IMR-90 (cell line): ENCODE data around the gene CHN2. TPM values are rescaled to one million over a fixed set of nuclear protein-coding genes. Genes with fewer than 3 reads are reported as not detected.

Experiments used
- ATAC-seq: fragments of 200-7000 bp; cut with Tn5 transposase; 2 replicates; pipeline ENCODE4 v1.9.1; 2020; ENCODE audit warnings: low read depth, mild to moderate bottlenecking, moderate library complexity
- BruUV-seq: library from RNA; stranded (reverse); fragments of 400-500 nt; replicated peaks from 2 replicates; lab custom pipeline; 2021; lab: Mats Ljungman, UMichigan
- CTCF ChIA-PET: fragments of 300-600 bp; formaldehyde crosslinking; extraction: SDS; loops from one replicate; lab custom pipeline; 2021; ENCODE audit warnings: antibody characterized with exemption; lab: Yijun Ruan, JAX
- POLR2A ChIA-PET: fragments of 300-600 bp; sonication (Branson Sonifier 250); formaldehyde crosslinking; loops from one replicate; lab custom pipeline; 2022; ENCODE audit warnings: antibody characterized with exemption; ENCODE audit not compliant: unreplicated experiment; lab: Charles Lee
- DNase-seq: peaks from one replicate; pipeline ENCODE4 v3.0.0; 2013
- H2AFZ ChIP-seq: replicated peaks from 2 replicates; pipeline ENCODE3; 2013; ENCODE audit warnings: low read length, mild to moderate bottlenecking; ENCODE audit not compliant: poor library complexity
- H2AK5ac ChIP-seq: 2 replicates; pipeline ENCODE4 v1.6.1; 2013; ENCODE audit warnings: low read depth, low read length, inconsistent platforms
- H2AK9ac ChIP-seq: replicated peaks from 2 replicates; pipeline ENCODE3; 2013; ENCODE audit warnings: mild to moderate bottlenecking, low read depth, low read length, moderate library complexity; ENCODE audit not compliant: poor library complexity
- H2BK120ac ChIP-seq: 2 replicates; pipeline ENCODE4 v1.6.1; 2013; ENCODE audit warnings: low read depth, low read length, inconsistent platforms
- H2BK15ac ChIP-seq: 3 replicates; pipeline ENCODE4 v1.6.1; 2013; ENCODE audit warnings: low read depth, low read length, inconsistent platforms
- H2BK20ac ChIP-seq: 2 replicates; pipeline ENCODE4 v1.6.1; 2013; ENCODE audit warnings: low read depth, mild to moderate bottlenecking, inconsistent platforms, low read length, moderate library complexity
- H2BK5ac ChIP-seq: 2 replicates; pipeline ENCODE4 v1.6.1; 2013; ENCODE audit warnings: mild to moderate bottlenecking, low read depth, low read length, inconsistent platforms; ENCODE audit not compliant: poor library complexity, severe bottlenecking
- H3K14ac ChIP-seq: replicated peaks from 2 replicates; pipeline ENCODE4 v1.6.1; 2013; ENCODE audit warnings: low read depth, low read length, inconsistent platforms
- H3K18ac ChIP-seq: 2 replicates; pipeline ENCODE4 v1.6.1; 2013; ENCODE audit warnings: low read depth, low read length, control low read depth
- H3K23ac ChIP-seq: 2 replicates; pipeline ENCODE4 v1.6.1; 2013; ENCODE audit warnings: low read depth, low read length, inconsistent platforms
- H3K27ac ChIP-seq: 2 replicates; pipeline ENCODE4 v1.5.1; 2013; ENCODE audit warnings: mild to moderate bottlenecking, control low read depth, low read length; ENCODE audit not compliant: insufficient read depth
- H3K27me3 ChIP-seq: 2 replicates; pipeline ENCODE4 v1.6.1; 2013; ENCODE audit warnings: low read length; ENCODE audit not compliant: control insufficient read depth, insufficient read depth
- H3K36me3 ChIP-seq: 2 replicates; pipeline ENCODE4 v1.6.1; 2013; ENCODE audit warnings: low read length, mixed read lengths; ENCODE audit not compliant: control insufficient read depth, insufficient read depth
- H3K4ac ChIP-seq: 2 replicates; pipeline ENCODE4 v1.6.1; 2013; ENCODE audit warnings: low read depth, low read length, inconsistent platforms
- H3K4me1 ChIP-seq: 2 replicates; pipeline ENCODE4 v1.6.1; 2013; ENCODE audit warnings: low read length, mixed read lengths; ENCODE audit not compliant: control insufficient read depth, insufficient read depth
- H3K4me2 ChIP-seq: 2 replicates; pipeline ENCODE4 v1.6.1; 2013; ENCODE audit warnings: low read depth, mild to moderate bottlenecking, control low read depth, low read length, moderate library complexity
- H3K4me3 ChIP-seq: 2 replicates; pipeline ENCODE4 v1.5.1; 2013; ENCODE audit warnings: low read depth, mild to moderate bottlenecking, control low read depth, low read length, moderate library complexity; ENCODE audit not compliant: insufficient read depth
- H3K56ac ChIP-seq: 2 replicates; pipeline ENCODE4 v1.6.1; 2013; ENCODE audit warnings: low read length, inconsistent platforms; ENCODE audit not compliant: insufficient read depth; ENCODE audit errors: extremely low read depth
- H3K79me1 ChIP-seq, 2 experiments: 2 replicates each; pipeline ENCODE4 v1.6.1; 2013; ENCODE audit warnings: low read length in 2 of 2, inconsistent platforms in 1 of 2, low read depth in 1 of 2
- H3K9ac ChIP-seq: 2 replicates; pipeline ENCODE4 v1.6.1; 2013; ENCODE audit warnings: low read depth, low read length, control low read depth
- H3K9me1 ChIP-seq: 2 replicates; pipeline ENCODE4 v1.6.1; 2013; ENCODE audit warnings: low read length, inconsistent platforms; ENCODE audit not compliant: insufficient read depth
- H3K9me3 ChIP-seq: 2 replicates; pipeline ENCODE4 v1.6.1; 2013; ENCODE audit warnings: low read length; ENCODE audit not compliant: control insufficient read depth, insufficient read depth
- H4K20me1 ChIP-seq: 2 replicates; pipeline ENCODE4 v1.6.1; 2013; ENCODE audit warnings: low read length, inconsistent platforms; ENCODE audit not compliant: insufficient read depth
- H4K5ac ChIP-seq: 2 replicates; pipeline ENCODE4 v1.6.1; 2013; ENCODE audit warnings: mild to moderate bottlenecking, low read depth, low read length, control low read depth
- H4K8ac ChIP-seq, 2 experiments: 2 replicates each; pipeline ENCODE4 v1.6.1; 2013; ENCODE audit warnings: low read depth in 2 of 2, low read length in 2 of 2, control low read depth in 1 of 2, inconsistent platforms in 1 of 2
- H4K91ac ChIP-seq: 2 replicates; pipeline ENCODE4 v1.6.1; 2013; ENCODE audit warnings: low read depth, low read length, inconsistent platforms; ENCODE audit not compliant: insufficient read depth
- BHLHE40 ChIP-seq: fragments of 150-350 bp; IDR thresholded peaks from 2 replicates; pipeline ENCODE4 v1.6.1; 2016; ENCODE audit warnings: mild to moderate bottlenecking, low read depth, low read length
- CEBPB ChIP-seq: IDR thresholded peaks from 2 replicates; pipeline ENCODE4 v1.6.1; 2012; ENCODE audit warnings: low read depth, low read length, improper control_type of control experiment
- CHD1 ChIP-seq: IDR thresholded peaks from 2 replicates; pipeline ENCODE4 v1.6.1; 2012; ENCODE audit warnings: low read depth, low read length, improper control_type of control experiment
- FOS ChIP-seq: fragments of 150-350 bp; IDR thresholded peaks from 2 replicates; pipeline ENCODE4 v1.6.1; 2016; ENCODE audit warnings: low read depth, low read length
- MAFK ChIP-seq: IDR thresholded peaks from 2 replicates; pipeline ENCODE4 v1.6.1; 2012; ENCODE audit warnings: low read depth, low read length, improper control_type of control experiment
- MXI1 ChIP-seq: IDR thresholded peaks from 2 replicates; pipeline ENCODE4 v1.6.1; 2012; ENCODE audit warnings: low read depth, mild to moderate bottlenecking, low read length, moderate library complexity, borderline replicate concordance
- NFE2L2 ChIP-seq: fragments of 150-350 bp; IDR thresholded peaks from 2 replicates; pipeline ENCODE4 v1.6.1; 2016; ENCODE audit warnings: low read depth, mild to moderate bottlenecking, low read length
- POLR2A ChIP-seq: IDR thresholded peaks from 2 replicates; pipeline ENCODE4 v1.6.1; 2012; ENCODE audit warnings: mild to moderate bottlenecking, low read depth, low read length
- RAD21 ChIP-seq: IDR thresholded peaks from 2 replicates; pipeline ENCODE4 v1.6.1; 2012; ENCODE audit warnings: low read length, improper control_type of control experiment
- RFX5 ChIP-seq: IDR thresholded peaks from 2 replicates; pipeline ENCODE4 v1.8.0; 2012; ENCODE audit warnings: low read depth, mild to moderate bottlenecking, low read length, moderate library complexity
- WGBS, 2 experiments: methylation state at CpG; one replicate each; pipeline versions ENCODE4 v1.1.5 to v1.1.7; 2013; ENCODE audit warnings: missing lambda C conversion rate in 2 of 2; ENCODE audit not compliant: insufficient read length in 1 of 2; ENCODE audit errors: extremely low coverage in 2 of 2; 5-methylcytosine and 5-hydroxymethylcytosine counted together
- dilution Hi-C: fragments of 300-500 bp; cut with HindIII; formaldehyde crosslinking; loops from one replicate; pipeline ENCODE4 v1.14.3; 2018; ENCODE audit warnings: low sequenced_read_pairs; ENCODE audit not compliant: unreplicated experiment
- in situ Hi-C: fragments of 300-500 bp; cut with MboI; formaldehyde crosslinking; loops from 3 replicates; pipeline ENCODE4 v1.14.3; 2019; ENCODE audit warnings: low sequenced_read_pairs, inconsistent platforms, mixed read lengths
- intact Hi-C: fragments of 100-400 bp; cut with micrococcal nuclease; formaldehyde crosslinking; loops from 2 replicates; pipeline ENCODE4 v1.10.0; 2022
- polyA plus RNA-seq, 3 experiments: library from polyadenylated mRNA; depleted of rRNA; stranded (reverse); fragments of >200 nt; gene quantifications; 2 replicates each; pipeline ENCODE4 v1.2.3, GENCODE V29; 2012; ENCODE audit warnings: low replicate concordance in 1 of 3
- total RNA-seq: library from RNA; depleted of rRNA; stranded (reverse); fragments of >200 nt; gene quantifications from 2 replicates; pipeline ENCODE4 v1.2.3, GENCODE V29; 2012
- TF ChIP-seq, protein P1 (sequence below): fragments of 150-350 bp; IDR thresholded peaks from 2 replicates; pipeline ENCODE4 v1.6.1; 2017; ENCODE audit warnings: mild to moderate bottlenecking, antibody characterized with exemption, low read length, low read depth
- TF ChIP-seq, protein P2 (sequence below): fragments of 150-350 bp; IDR thresholded peaks from 2 replicates; pipeline ENCODE4 v1.6.1; 2016; ENCODE audit warnings: low read depth, mild to moderate bottlenecking, low read length, moderate library complexity, borderline replicate concordance
- TF ChIP-seq, protein P3 (sequence below): conservative IDR thresholded peaks from 2 replicates; pipeline ENCODE4 v1.5.1; 2012; ENCODE audit warnings: mild to moderate bottlenecking, low read depth, low read length, improper control_type of control experiment

CHN2 gene
- total and polyA plus RNA-seq, 2 of the 4 experiments (the other 2 are of a cell fraction): not detected

DNA sequence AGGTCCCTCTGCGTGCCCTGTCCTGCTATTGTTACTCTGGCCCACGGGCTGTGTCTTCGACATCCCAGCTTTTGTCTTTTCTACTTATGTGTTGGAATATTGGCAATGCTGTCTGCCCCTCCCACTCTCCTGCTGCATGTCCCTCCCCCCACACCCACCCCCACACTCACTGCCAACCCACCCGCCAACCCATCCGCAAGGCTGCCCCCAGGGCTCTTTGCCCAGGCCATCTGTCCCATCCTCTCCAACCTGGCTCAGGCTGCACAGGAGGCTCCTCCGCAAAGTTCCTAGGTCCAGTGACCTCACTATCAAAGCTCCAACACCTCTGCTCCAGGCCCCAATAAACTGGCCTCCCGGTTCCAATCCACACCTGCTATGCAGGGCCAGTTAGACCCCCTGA, 202.0 kb downstream of the CHN2 start:
- Histone ChIP-seq H3K9me1 (no peaks in the 10 kb centered on the region), H3K4me2 (no peak overlapping the region), H2BK120ac (no peak overlapping the region), H2BK5ac (no peak overlapping the region), H2AK5ac (no peak overlapping the region), H3K36me3 (no peaks in the 10 kb centered on the region), H2AK9ac (no peak overlapping the region), H3K9me3 (no peaks in the 10 kb centered on the region), H4K91ac (no peak overlapping the region), H3K9ac (no peak overlapping the region), H4K5ac (no peak overlapping the region), H3K4ac (no peak overlapping the region), H3K18ac (no peak overlapping the region), H2BK20ac (no peak overlapping the region), H4K8ac (no peak overlapping the region), H3K56ac (no peak overlapping the region), H3K27ac (no peak overlapping the region), H3K4me3 (no peak overlapping the region), H4K20me1 (no peaks in the 10 kb centered on the region), H3K14ac (no peak overlapping the region), H2AFZ (no peak overlapping the region), H3K23ac (no peak overlapping the region), H3K27me3 (no peaks in the 10 kb centered on the region; the same call in 1 of the 2 replicates), H2BK15ac (no peak overlapping the region), H3K79me1 (no peaks in the 10 kb centered on the region), H3K4me1 (no peaks in the 10 kb centered on the region)
- in situ Hi-C loops: no loop called here
- intact Hi-C loops: no loop called here
- no peak for ATAC-seq
- POLR2A ChIA-PET: interaction anchor here (0.6 kb wide), 1 partner anchor 65 kb away, joined by 7 read pairs; no protein-coding TSS in a partner anchor
- TF ChIP-seq MAFK (no peak), POLR2A (no peak), RFX5 (no peak), RAD21 (no peak), CHD1 (no peak), MXI1 (no peak), BHLHE40 (no peak), CEBPB (no peak), FOS (no peak), NFE2L2 (no peak)
- TF ChIP-seq, protein P1, sequence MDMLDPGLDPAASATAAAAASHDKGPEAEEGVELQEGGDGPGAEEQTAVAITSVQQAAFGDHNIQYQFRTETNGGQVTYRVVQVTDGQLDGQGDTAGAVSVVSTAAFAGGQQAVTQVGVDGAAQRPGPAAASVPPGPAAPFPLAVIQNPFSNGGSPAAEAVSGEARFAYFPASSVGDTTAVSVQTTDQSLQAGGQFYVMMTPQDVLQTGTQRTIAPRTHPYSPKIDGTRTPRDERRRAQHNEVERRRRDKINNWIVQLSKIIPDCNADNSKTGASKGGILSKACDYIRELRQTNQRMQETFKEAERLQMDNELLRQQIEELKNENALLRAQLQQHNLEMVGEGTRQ: no peak
- TF ChIP-seq, protein P2, sequence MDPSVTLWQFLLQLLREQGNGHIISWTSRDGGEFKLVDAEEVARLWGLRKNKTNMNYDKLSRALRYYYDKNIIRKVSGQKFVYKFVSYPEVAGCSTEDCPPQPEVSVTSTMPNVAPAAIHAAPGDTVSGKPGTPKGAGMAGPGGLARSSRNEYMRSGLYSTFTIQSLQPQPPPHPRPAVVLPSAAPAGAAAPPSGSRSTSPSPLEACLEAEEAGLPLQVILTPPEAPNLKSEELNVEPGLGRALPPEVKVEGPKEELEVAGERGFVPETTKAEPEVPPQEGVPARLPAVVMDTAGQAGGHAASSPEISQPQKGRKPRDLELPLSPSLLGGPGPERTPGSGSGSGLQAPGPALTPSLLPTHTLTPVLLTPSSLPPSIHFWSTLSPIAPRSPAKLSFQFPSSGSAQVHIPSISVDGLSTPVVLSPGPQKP: no peak
- TF ChIP-seq, protein P3, sequence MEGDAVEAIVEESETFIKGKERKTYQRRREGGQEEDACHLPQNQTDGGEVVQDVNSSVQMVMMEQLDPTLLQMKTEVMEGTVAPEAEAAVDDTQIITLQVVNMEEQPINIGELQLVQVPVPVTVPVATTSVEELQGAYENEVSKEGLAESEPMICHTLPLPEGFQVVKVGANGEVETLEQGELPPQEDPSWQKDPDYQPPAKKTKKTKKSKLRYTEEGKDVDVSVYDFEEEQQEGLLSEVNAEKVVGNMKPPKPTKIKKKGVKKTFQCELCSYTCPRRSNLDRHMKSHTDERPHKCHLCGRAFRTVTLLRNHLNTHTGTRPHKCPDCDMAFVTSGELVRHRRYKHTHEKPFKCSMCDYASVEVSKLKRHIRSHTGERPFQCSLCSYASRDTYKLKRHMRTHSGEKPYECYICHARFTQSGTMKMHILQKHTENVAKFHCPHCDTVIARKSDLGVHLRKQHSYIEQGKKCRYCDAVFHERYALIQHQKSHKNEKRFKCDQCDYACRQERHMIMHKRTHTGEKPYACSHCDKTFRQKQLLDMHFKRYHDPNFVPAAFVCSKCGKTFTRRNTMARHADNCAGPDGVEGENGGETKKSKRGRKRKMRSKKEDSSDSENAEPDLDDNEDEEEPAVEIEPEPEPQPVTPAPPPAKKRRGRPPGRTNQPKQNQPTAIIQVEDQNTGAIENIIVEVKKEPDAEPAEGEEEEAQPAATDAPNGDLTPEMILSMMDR: no peak
- CTCF ChIA-PET: no interaction called here
- no peak for DNase-seq
- dilution Hi-C loops: no loop called here
- BruUV-seq: no TSS peak
- 100% methylated on average over 1 of the region's 7 CpGs; no CpG with 5 or more reads in 1 of the 2 experiments for WGBS, 2 experiments
